ENCODE results near the gene DNAL1.
"Not testable (repeated sequence)": the region's sequence is repeated elsewhere in the genome, so short reads cannot be mapped to it uniquely, and the experiment has no call there.

The DNAL1 gene

DNA sequence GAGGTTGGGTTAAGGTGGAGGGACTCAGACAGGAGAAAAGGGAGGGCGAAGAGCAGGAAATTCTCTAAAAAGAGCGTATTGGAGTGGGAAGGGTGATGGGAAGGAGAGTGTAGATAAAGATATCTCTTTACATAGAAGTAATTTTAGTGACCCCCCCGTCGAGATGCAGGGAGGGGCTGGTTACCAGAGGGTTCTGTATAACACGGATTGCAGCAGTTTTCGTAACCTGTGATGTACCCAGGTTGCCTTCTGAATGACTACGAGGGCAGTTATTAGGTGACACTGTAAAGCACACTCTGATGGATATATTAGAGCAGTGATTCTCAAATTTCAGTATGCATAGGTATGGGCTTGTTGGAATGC lies 443 bp downstream of the DNAL1 start:
- no peak for DNase-seq

- no peak for DNase-seq
Measured at GRCh38 chr14:73651005-73651404, 6.2 kb downstream of the DNAL1 start.

GRCh38 chr14:73655851-73656250 lies 11.1 kb downstream of the DNAL1 start:
- DNase-seq, result no peak

DNA sequence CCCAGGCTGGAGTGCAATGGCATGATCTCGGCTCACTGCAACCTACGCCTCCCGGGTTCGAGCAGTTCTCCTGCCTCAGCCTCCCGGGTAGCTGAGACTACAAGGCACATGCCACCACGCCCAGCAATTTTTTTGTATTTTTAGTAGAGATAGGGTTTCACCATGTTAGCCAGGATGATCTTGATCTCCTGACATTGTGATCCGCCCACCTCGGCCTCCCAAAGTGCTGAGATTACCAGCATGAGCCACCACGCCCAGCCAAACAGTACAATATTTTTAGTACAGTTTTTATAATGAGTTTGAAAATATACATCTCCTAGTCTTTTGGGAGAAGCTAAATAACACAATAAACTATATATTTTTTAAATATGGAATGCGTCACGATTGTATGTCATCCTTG lies 14.4 kb downstream of the DNAL1 start:
- not testable (repeated sequence) for DNase-seq

DNA sequence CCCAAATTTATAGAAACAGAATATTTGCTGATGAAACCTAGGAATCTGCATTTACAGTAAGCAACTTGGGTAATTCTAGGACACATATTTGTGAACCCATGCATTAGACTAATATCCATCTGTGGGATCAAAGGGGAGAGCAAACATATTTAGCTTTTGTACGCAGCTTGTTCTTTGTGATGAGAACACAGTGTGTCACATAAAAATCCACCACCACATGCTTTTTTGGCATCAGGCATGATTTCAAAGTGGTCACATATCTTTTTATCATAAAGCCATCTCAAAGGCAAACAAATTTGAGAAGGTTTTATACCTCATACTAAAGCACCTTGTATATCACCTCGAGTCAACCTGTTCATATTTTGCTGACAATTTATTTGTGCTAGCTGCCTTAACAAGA lies 15.7 kb downstream of the DNAL1 start:
- no peak for DNase-seq

GRCh38 chr14:73661872-73662271 lies 17.1 kb downstream of the DNAL1 start:
- DNase-seq, result no peak

DNA sequence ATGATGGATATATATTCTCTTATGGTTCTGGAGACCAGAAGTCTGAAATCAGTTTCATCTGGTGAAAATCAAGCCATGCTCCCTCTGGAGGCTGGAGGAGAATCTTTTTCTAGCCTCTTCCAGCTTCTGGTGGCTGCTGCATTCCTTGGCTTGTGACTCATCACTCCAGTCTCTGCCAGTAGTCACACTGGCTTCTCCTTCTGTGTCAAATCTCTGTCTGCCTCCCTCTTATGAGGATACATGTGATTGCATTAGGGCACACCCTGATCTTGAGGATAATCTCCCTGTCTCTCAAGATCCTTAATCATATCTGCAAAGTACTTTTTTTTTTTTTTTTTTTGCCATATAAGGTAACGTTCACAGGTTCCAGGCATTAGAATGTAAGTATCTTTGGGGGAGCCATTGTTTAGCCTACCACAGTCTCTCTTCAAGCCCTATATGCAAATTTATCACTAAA lies 17.7 kb downstream of the DNAL1 start:
- DNase-seq, result no peak

GRCh38 chr14:73663548-73664212 lies 18.9 kb downstream of the DNAL1 start:
- DNase-seq, result no peak

GRCh38 chr14:73665130-73665529 lies 20.3 kb downstream of the DNAL1 start:
- no peak for DNase-seq

DNA sequence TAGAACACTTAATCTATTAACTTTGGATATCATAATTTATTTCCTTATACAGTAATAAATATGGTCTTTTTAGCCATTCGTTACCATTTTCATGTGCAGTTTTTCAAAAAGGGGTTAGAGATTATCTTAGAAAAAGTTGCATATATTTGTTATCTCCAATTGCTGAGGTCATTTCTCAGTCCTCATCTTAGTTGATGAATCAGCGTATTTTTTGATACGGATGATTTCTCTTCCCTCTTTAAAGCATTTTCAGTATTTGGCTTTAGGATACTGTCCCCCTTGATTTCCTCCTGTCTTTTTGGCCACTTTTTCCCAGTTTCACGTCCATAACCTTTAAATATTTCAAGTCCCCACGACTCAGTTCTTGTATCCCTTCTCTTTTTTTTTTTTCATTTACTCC lies 21.8 kb downstream of the DNAL1 start:
- DNase-seq, result no peak

GRCh38 chr14:73667854-73668253 lies 23.1 kb downstream of the DNAL1 start:
- no peak for DNase-seq

DNA sequence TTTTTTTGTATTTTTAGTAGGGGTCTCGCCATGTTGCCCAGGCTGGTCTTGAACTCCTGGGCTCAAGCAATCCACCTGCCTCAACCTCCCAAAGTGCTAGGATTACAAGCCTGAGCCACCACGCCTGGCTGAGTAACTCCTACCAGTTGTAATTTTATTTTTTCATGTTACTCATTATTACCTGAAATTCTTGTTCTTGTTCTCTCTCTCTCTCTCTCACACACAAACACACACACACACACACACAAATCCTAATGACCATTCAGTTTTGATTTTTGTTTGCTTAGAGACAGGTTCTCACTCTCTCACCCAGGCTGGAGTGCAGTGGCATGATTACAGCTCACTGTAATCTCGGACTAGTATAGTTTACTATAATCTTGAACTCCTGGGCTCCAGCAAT lies 30.2 kb downstream of the DNAL1 start:
- no peak for DNase-seq

DNA sequence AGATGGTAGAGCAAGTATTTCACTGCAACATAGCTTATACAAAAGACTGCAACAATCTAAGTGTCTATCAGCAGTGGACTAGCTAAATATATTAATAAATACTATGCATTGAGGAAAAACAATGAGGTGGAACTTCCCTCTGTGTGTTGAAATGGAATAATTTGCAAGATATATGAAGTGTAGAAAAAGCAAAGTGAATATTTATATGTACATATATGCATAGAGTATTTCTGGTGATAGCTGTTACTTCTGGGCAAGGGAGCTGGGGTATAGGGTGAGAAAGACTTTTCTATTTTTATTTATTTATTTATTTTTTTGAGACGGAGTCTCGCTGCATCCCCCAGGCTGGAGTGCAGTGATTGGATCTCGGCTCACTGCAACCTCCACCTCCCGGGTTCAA lies 33.9 kb downstream of the DNAL1 start:
- DNase-seq, result no peak

DNA sequence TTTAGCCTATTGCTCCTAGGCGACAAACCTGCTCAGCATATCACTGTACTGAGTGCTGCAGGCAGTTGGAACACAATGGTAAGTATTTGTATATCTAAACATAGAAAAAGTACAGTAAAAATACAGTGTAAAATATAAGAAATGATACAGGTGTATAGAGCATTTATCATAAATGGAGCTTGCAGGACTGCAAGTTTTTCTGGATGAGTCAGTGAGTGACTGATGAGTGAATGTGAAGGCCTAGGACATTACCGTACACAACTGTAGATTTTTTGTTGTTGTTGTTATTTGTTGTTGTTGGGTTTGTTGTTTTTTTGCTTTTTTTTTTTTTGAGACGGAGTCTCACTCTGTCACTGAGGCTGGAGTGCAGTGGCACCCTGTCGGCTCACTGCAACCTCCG lies 36.0 kb downstream of the DNAL1 start:
- DNase-seq, result no peak

DNA sequence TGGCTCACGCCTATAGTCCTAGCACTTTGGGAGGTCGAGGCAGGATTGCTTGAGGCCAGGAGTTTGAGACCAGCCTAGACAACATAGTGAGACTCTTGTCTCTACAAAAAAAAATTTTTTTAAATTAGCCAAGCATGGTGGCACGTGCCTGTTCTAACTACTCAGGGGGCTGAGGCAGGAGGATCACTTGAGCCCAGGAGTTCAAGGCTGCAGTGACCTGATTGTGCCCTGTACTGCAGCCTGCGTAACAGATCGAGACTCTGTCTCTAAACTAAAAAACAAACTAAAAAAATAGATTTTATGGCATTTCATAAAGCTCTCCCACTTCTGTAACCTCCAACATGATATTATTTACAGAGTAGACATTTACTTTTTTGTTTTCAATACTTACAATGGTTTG lies 39.8 kb downstream of the DNAL1 start:
- no peak for DNase-seq

GRCh38 chr14:73685328-73685727 lies 40.5 kb downstream of the DNAL1 start:
- no peak for DNase-seq

DNA sequence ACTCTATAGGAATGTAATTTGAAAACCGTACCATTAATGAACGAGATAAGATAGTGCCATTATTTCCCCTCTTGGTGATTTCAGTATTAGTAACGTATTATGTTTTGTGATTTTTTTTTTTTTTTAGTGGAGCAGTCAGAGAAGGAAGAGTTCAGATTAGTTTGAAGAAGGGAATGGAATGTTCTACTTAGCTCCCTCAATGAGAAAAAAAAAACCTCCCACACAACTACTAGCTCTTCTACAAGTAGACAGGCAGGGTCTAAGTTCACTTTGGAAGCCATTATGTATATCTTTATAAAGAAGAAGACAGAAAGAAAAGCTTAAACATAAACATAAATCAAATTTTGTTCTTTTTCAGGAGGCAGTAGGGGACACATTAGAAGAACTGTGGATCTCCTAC lies 42.1 kb downstream of the DNAL1 start:
- no peak for DNase-seq

GRCh38 chr14:73694083-73694482 lies 49.3 kb downstream of the DNAL1 start:
- no peak for DNase-seq

- no peak for DNase-seq
Measured at GRCh38 chr14:73695082-73695481, 50.3 kb downstream of the DNAL1 start.

DNA sequence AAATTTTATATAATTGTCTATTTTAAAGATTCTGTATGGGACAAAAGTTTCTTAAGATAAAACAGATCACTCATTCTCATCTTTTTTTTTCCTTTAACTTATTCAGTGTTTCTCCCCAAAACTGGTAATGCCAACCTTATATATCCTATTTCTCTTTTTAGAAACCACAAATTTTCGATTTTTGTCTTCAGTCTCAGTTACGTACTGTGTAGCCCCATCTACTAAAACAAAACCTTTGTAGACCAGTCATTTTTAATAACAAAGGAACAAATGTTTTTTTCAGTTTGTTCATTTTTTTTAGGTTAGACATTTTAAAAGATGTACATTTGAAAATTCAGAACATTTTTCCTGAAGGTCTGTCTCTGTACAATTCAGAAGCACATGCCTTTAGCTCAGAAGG lies 51.2 kb downstream of the DNAL1 start:
- DNase-seq, result no peak

GRCh38 chr14:73696466-73697400 lies 51.9 kb downstream of the DNAL1 start:
- DNase-seq, result no peak

- DNase-seq, result no peak
Measured at GRCh38 chr14:73700325-73700724, 55.5 kb downstream of the DNAL1 start.

DNA sequence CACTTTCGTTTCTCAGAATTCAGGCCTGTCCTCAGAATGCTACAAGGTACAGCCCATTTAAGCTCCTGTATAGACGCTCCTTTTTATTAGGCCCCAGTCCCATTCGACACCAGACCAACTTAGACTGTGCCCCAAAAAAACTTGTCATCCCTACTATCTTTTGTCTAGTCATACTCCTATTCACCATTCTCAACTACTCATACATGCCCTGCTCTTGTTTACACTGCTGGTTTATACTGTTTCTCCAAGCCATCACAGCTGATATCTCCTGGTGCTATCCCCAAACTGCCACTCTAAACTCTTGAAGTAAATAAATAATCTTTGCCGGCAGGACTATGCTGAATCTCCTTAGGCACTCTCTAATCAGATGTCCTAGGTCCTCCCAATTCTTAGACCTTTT lies 63.3 kb downstream of the DNAL1 start:
- not testable (repeated sequence) for DNase-seq

- DNase-seq, result no peak
Measured at GRCh38 chr14:73709904-73710469, 65.2 kb downstream of the DNAL1 start.

Data from NCI-H345 (cell line).